Myocyte (in vitro differentiated cells): ENCODE results near the gene SOX6. TPM values are rescaled to one million over a fixed set of nuclear protein-coding genes. Genes with fewer than 3 reads are reported as not detected.

Experiments
- DNase-seq: peaks from one replicate; pipeline ENCODE4 v3.0.0-alpha.2; 2012; ENCODE audit warnings: low read depth
- total RNA-seq: library from RNA; depleted of rRNA; stranded (reverse); fragments of >200 nt; gene quantifications from 2 replicates; pipeline ENCODE4 v1.2.3, GENCODE V29; 2014

SOX6 gene
- total RNA-seq, 1 donor from 2014 or later = 1.1 TPM

GRCh38 chr11:16007514-16007913 is 348.8 kb downstream of the SOX6 start:
- DNase-seq = no peak

GRCh38 chr11:16002942-16003341 is 353.4 kb downstream of the SOX6 start:
- peak; percentile 42 for DNase-seq

- DNase-seq = peak; percentile 16
Observed at GRCh38 chr11:16001899-16002426, 354.4 kb downstream of the SOX6 start.

- DNase-seq = no peak
Observed at GRCh38 chr11:16001044-16001568, 355.2 kb downstream of the SOX6 start.

GRCh38 chr11:16000065-16000464 is 356.3 kb downstream of the SOX6 start:
- peak; percentile 8 for DNase-seq

- no peak for DNase-seq
Observed at GRCh38 chr11:15993345-15993744, 363.0 kb downstream of the SOX6 start.

GRCh38 chr11:15991215-15991614 is 365.1 kb downstream of the SOX6 start:
- DNase-seq = no peak

GRCh38 chr11:15989685-15990084 is 366.7 kb downstream of the SOX6 start:
- no peak for DNase-seq

GRCh38 chr11:15988693-15989231 is 367.6 kb downstream of the SOX6 start:
- DNase-seq = peak; percentile 11

- DNase-seq = no peak
Observed at GRCh38 chr11:15988016-15988550, 368.3 kb downstream of the SOX6 start.

GRCh38 chr11:15987046-15987445 is 369.3 kb downstream of the SOX6 start:
- no peak for DNase-seq

GRCh38 chr11:15985860-15986139 is 370.5 kb downstream of the SOX6 start:
- no peak for DNase-seq

- DNase-seq = peak; percentile 18
Observed at GRCh38 chr11:15985127-15985859, 371.1 kb downstream of the SOX6 start.

GRCh38 chr11:15981292-15981691 is 375.1 kb downstream of the SOX6 start:
- no peak for DNase-seq

GRCh38 chr11:15977116-15977515 is 379.2 kb downstream of the SOX6 start:
- DNase-seq = no peak

GRCh38 chr11:15976433-15977045 is 379.8 kb downstream of the SOX6 start:
- no peak for DNase-seq

- DNase-seq = no peak
Observed at GRCh38 chr11:15975742-15976141, 380.6 kb downstream of the SOX6 start.

GRCh38 chr11:15972838-15973237 is 383.5 kb downstream of the SOX6 start:
- peak; percentile 24 for DNase-seq

GRCh38 chr11:15971215-15971546 is 385.2 kb downstream of the SOX6 start:
- DNase-seq = no peak

- no peak for DNase-seq
Observed at GRCh38 chr11:15970506-15971214, 385.7 kb downstream of the SOX6 start.

- DNase-seq = peak; percentile 37
Observed at GRCh38 chr11:15969701-15970329, 386.5 kb downstream of the SOX6 start.
